IPS-11a (cell line): Measurements from ENCODE around the gene FFAR3.

Experiments used
- H3K4me3 ChIP-seq: one replicate; pipeline ENCODE4 v1.5.1; 2013; ENCODE audit warnings: low read depth, low read length, control low read depth

The FFAR3 gene, protein sequence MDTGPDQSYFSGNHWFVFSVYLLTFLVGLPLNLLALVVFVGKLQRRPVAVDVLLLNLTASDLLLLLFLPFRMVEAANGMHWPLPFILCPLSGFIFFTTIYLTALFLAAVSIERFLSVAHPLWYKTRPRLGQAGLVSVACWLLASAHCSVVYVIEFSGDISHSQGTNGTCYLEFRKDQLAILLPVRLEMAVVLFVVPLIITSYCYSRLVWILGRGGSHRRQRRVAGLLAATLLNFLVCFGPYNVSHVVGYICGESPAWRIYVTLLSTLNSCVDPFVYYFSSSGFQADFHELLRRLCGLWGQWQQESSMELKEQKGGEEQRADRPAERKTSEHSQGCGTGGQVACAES

GRCh38 chr19:35357867-35358573 lies at the start of gene FFAR3:
Gene FFAR3 (plus strand): TSS chr19:35358460. CDS start chr19:35358891, 431 bp downstream.
- H3K4me3 ChIP-seq = no peak within 1 kb of the TSS

- no peak overlapping the region for H3K4me3 ChIP-seq
These were observed 49.4 kb upstream of the FFAR3 start for GRCh38 chr19:35308910-35309309.

DNA sequence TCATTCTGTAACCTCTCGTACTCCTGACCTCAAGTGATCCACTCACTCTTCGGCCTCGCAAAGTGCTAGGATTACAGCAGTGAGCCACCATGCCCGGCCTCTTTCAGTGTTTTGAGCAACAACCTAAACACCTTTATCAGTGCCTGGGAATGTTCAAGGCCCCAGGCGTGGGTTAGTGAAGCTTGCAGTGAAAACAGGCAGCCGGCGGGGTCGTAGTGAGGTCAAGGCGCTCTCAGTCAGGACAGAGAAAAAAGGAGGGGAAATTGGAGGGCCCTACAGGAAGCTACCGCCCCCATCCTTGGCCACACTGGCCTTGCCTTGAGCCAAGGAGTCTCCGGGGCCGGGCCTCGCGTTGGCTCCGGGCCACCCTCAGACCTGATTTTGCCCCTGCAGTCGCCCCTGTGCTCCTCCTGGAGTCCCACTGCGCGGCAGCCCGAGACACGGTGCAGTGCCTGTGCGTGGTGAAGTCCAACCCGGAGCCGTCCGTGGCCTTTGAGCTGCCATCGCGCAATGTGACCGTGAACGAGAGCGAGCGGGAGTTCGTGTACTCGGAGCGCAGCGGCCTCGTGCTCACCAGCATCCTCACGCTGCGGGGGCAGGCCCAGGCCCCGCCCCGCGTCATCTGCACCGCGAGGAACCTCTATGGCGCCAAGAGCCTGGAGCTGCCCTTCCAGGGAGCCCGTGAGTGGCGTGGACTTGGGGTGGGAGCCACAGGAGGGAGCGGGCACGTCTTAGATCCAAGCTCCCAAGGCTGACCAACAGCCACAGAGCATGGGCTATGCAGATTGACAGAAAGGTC lies 48.6 kb upstream of the FFAR3 start:
- H3K4me3 ChIP-seq = no peak overlapping the region

DNA sequence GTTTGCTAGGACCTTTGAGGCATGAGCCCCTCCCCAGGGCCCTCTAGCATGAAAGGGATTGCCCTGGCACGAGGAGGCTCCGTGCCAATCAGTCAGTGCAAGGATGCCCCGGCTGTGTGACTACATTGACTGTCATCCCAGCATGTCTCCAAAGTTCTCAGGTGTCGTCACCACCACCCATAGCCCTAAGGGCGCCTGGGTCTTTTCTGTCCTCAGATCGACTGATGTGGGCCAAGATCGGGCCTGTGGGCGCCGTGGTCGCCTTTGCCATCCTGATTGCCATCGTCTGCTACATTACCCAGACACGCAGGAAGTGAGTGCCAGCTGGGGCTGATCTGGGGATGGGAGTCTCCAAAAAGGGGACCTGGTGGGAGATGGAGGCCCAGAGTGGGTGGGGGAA lies 47.9 kb upstream of the FFAR3 start:
- H3K4me3 ChIP-seq = no peak overlapping the region

DNA sequence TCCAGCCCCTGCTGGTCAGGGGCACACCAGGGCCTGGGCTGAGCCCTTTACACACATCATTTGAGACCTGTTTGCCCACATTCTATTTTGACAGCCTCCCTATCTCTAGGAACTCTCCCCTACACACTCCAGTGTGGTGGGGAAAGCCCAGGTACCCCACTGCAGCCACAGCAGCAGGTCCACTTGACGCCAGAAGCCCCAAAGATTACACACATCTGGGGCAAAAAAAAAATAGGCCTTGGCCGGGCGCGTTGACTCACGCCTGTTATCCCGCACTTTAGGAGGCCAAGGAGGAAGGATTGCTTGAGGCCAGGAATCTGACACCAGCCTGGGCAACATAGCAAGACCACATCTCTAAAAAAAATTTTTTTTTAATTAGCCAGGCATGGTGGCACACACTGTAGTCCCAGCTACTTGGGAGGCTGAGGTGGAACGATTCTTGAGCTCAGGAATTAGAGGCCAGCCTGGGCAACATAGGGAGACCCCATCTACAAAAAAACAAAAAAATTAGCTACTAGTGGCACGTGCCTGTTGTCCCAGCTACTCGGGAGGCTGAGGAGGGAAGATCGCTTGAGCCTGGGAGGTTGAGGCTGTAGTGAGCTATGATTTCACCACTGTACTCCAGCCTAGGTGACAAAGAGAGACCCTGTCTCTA lies 47.3 kb upstream of the FFAR3 start:
- no peak overlapping the region for H3K4me3 ChIP-seq

GRCh38 chr19:35311901-35312665 lies 46.2 kb upstream of the FFAR3 start:
- no peak overlapping the region for H3K4me3 ChIP-seq

- no peak overlapping the region for H3K4me3 ChIP-seq
These were observed 44.7 kb upstream of the FFAR3 start for GRCh38 chr19:35313587-35313986.

DNA sequence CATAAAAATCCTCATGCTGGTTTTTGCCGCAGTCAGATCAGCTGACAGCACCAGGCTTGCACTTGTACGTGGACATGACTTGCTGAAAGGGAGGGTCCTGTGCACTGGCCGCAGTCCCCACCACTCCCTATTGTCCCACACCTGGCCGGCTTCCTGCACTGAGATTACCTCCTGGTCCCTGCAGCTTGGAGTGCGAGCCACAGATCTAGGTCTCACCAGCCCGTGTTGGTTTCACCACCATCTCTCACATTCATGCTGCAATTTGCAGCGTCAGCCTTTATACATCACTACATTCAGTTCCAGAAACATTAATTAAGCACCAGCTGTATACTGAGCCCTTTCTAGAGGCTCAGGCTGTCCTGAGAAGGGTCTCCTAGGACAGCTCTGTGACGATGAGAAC lies 44.2 kb upstream of the FFAR3 start:
- no peak overlapping the region for H3K4me3 ChIP-seq

DNA sequence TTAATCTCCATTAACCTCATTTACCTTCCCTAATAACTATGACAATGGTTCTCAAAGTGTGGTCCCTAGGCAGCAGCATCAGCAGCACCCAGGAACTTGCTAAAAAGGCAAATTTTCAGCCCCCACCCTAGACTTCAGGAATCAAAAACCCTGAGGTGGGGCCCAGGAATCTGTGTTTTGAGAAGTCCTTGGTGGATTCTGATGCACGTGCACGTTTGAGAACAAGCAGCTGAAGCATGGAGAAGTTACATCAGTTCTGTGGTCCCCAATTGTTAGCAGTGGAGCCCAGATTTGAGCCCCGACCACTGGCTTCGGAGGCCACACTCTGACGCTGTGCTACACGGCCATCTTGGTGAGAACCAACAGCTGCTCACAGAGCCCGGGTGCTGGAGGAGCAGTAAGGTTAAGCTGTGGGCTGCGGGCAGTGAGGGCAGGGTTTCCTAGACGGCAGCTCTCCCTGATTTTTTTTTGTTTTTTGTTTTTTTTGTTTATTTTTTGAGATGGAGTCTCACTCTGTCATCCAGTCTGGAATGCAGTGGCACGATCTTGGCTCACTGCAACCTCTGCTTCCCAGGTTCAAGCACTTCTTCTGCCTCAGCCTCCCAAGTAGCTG lies 43.3 kb upstream of the FFAR3 start:
- H3K4me3 ChIP-seq = no peak overlapping the region

GRCh38 chr19:35315883-35316282 lies 42.4 kb upstream of the FFAR3 start:
- no peak overlapping the region for H3K4me3 ChIP-seq

GRCh38 chr19:35316560-35316959 lies 41.7 kb upstream of the FFAR3 start:
- H3K4me3 ChIP-seq = no peak overlapping the region

GRCh38 chr19:35317464-35318043 lies 40.7 kb upstream of the FFAR3 start:
- no peak overlapping the region for H3K4me3 ChIP-seq

DNA sequence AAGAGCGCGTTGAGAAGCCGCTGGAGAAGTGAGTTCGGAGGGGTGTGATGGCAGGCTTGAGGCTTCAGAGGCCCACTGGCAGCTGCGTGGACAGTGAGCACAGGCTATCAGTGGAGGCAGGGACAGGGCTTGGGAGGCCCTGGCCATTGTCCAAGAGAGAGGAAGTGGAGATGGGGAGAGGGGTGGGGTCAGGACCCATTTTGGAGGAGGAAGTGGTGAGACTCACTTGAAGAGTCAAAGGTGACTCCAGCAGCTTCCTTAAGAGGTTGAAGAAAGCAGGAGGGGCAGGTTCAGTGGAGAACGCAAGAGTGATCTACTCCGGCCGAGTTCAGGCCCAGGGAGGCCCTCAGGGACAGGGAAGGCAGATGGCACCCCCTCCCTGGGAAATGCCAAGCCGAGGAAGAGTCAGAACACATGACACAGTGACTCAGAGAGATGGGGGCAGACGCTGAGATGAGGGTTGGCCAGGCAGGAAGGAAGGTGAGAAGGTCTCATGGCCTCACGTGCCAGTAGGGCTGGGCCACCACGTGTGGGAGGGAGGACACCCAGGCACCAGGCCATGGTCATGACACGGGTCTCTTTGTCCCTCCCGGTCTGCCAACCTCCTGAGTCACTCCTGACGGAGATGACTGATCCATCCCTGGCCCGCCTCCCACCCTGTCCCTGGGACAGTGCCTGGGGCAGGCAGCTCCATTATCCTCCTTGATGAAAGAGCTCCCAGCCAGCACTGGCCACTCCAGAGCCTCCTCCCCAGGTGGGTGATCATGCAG lies 39.4 kb upstream of the FFAR3 start:
- H3K4me3 ChIP-seq = no peak overlapping the region

DNA sequence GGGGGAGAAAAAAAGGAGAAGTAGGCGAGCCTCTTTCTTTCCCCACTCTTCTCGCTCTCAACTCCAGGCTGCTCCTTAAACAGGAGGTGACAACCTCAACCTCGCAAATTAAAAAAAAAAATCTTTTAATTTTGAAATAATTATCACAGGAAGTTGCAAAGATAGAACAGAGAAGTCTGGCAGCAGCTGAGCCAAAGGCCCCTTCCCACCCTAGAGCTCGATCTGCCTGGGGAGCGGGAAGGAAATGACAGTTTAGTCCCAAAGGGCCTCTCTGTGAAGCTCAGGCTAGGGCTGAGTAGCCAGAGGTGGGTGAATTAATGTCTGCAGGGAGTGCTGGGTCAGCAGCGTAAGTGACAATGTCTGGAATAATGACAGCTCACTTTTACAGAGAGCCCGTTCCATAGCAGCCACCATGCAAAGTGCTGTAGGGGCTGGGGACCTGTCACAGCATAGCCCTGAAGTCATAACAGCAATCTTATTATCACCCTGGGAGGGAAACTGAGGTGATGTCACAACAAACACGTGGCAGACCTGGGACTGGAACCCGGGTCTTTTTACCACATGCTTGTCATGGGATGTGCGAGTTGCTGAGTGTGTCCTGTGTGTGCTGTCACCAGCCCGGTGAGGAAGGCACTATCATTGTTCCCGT lies 38.1 kb upstream of the FFAR3 start:
- no peak overlapping the region for H3K4me3 ChIP-seq

- H3K4me3 ChIP-seq = no peak overlapping the region
These were observed 37.0 kb upstream of the FFAR3 start for GRCh38 chr19:35321291-35321690.

- H3K4me3 ChIP-seq = no peak overlapping the region
These were observed 36.2 kb upstream of the FFAR3 start for GRCh38 chr19:35322014-35322413.

DNA sequence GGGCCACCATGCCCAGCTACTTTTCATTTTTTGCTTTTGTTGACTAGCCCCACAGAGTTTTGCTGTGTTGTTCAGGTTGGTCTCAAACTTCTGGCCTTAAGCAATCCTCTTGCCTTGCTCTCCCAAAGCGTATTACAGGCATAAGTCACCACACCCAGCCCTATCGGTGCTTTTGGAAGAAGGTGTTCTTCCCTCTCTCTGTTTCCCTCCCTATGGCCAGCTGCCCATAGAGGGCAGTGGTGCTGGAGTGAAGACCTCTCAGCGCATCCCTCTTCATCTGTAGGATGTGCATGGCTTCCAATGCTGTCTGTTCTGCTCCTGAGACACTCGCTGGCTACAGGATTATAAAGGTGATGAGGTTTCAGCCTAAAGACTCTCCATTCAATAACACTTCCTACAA lies 30.6 kb upstream of the FFAR3 start:
- no peak overlapping the region for H3K4me3 ChIP-seq

DNA sequence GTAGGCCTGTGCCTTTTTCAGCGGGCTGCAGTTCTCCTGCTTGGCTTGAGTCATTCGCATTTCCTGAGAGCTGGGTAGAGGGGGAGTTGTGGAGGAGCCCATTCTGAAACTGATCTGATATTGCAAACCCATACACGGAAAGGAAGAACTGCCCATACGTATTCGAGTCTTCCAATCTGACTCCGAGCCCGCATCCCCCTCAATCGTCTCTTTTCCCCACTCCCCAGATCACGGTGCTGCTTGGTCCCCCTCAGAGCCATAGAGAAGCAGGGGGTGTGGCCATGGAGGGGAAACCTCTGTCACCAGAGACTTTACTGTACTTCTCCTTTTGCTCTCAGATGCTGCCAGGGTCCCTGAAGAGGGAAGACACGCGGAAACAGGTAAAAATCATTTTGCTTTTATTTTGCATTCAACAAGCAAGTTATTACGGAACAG lies 29.4 kb upstream of the FFAR3 start, which contains the start of gene CD22:
Gene CD22, plus strand, starts transcription at position 337 of the 435 bp plus-strand sequence. CDS start 2,854 bp downstream, outside the sequence.
- no peak within 1 kb of the TSS for H3K4me3 ChIP-seq
